CD14-positive monocyte (primary cell): ENCODE results near the gene PCSK4. TPM values are rescaled to one million over a fixed set of nuclear protein-coding genes. Genes with fewer than 3 reads are reported as not detected.

Source experiments
- DNase-seq, 3 donors: peaks; one replicate each; pipeline ENCODE4 v3.0.0-alpha.2; 2011 to 2022
- H2AFZ ChIP-seq: 2 replicates; pipeline ENCODE4 v1.6.0; 2012; ENCODE audit warnings: mild to moderate bottlenecking, low read depth, low read length, inconsistent platforms; ENCODE audit not compliant: insufficient read depth, poor library complexity, severe bottlenecking
- H3K27ac ChIP-seq, 2 donors: 1 replicate in 1 of 2; 2 replicates in 1 of 2; pipeline ENCODE4 v1.5.1; 2012 to 2013; ENCODE audit warnings: low read length in 2 of 2, control low read depth in 1 of 2, inconsistent platforms in 1 of 2, low read depth in 1 of 2, mild to moderate bottlenecking in 1 of 2
- H3K27me3 ChIP-seq, 2 donors: one replicate each; pipeline versions ENCODE4 v1.6.0 to v1.6.1; 2011 to 2013; ENCODE audit warnings: low read length in 2 of 2; ENCODE audit not compliant: control insufficient read depth in 2 of 2, insufficient read depth in 2 of 2
- H3K36me3 ChIP-seq, 2 donors: replicated peaks in 1 of 2; 1 replicate in 1 of 2; 2 replicates in 1 of 2; pipeline versions ENCODE4 v1.5.1 to v1.6.1; 2012 to 2013; ENCODE audit warnings: low read length in 2 of 2, control low read depth in 1 of 2, inconsistent platforms in 1 of 2, mild to moderate bottlenecking in 1 of 2; ENCODE audit not compliant: insufficient read depth in 2 of 2, control insufficient read depth in 1 of 2
- H3K4me1 ChIP-seq, 2 donors: 1 replicate in 1 of 2; 2 replicates in 1 of 2; pipeline versions ENCODE4 v1.5.1 to v1.6.1; 2012 to 2013; ENCODE audit warnings: low read length in 2 of 2, control low read depth in 1 of 2, inconsistent platforms in 1 of 2, mild to moderate bottlenecking in 1 of 2, moderate library complexity in 1 of 2; ENCODE audit not compliant: insufficient read depth in 2 of 2, control insufficient read depth in 1 of 2
- H3K4me2 ChIP-seq: replicated peaks from 2 replicates; pipeline ENCODE3; 2012; ENCODE audit warnings: low read length, moderate library complexity, mild to moderate bottlenecking; ENCODE audit not compliant: poor library complexity, severe bottlenecking; ENCODE audit errors: extremely low read depth
- H3K4me3 ChIP-seq, 3 experiments: fragments of 200-600 bp in 1 of 3; sonication (generic) in 1 of 3; replicated peaks in 1 of 3; 1 replicate in 2 of 3; 2 replicates in 1 of 3; pipeline ENCODE4 v1.5.1; 2011 to 2013; ENCODE audit warnings: low read length in 3 of 3, mild to moderate bottlenecking in 3 of 3, control low read depth in 2 of 3, low read depth in 2 of 3, inconsistent platforms in 1 of 3, moderate library complexity in 1 of 3
- H3K79me2 ChIP-seq: 2 replicates; pipeline ENCODE4 v1.6.0; 2012; ENCODE audit warnings: mild to moderate bottlenecking, control low read depth, inconsistent platforms, low read length, moderate library complexity; ENCODE audit not compliant: insufficient read depth
- H3K9ac ChIP-seq: 2 replicates; pipeline ENCODE4 v1.6.0; 2017; ENCODE audit warnings: low read length, mild to moderate bottlenecking; ENCODE audit not compliant: insufficient read depth, poor library complexity, severe bottlenecking
- H3K9me3 ChIP-seq, 2 donors: replicated peaks in 1 of 2; 1 replicate in 1 of 2; 2 replicates in 1 of 2; pipeline versions ENCODE4 v1.5.1 to v1.6.1; 2012 to 2013; ENCODE audit warnings: low read length in 2 of 2, control low read depth in 1 of 2; ENCODE audit not compliant: control insufficient read depth in 1 of 2, insufficient read depth in 1 of 2
- H4K20me1 ChIP-seq: 2 replicates; pipeline ENCODE4 v1.6.0; 2012; ENCODE audit warnings: mild to moderate bottlenecking, low read length, control low read depth, moderate library complexity; ENCODE audit not compliant: insufficient read depth
- H3K27ac Mint-ChIP-seq, 7 donors: one replicate each; pipeline ENCODE4 v1.8.0; 2020; ENCODE audit warnings: mild to moderate bottlenecking in 7 of 7, mixed read lengths in 7 of 7, moderate library complexity in 6 of 7, inconsistent platforms in 2 of 7
- H3K27me3 Mint-ChIP-seq, 3 donors: one replicate each; pipeline ENCODE4 v1.8.0; 2021 to 2022; ENCODE audit warnings: low read depth in 3 of 3, mild to moderate bottlenecking in 3 of 3, mixed read lengths in 3 of 3, moderate library complexity in 3 of 3, inconsistent platforms in 1 of 3
- H3K36me3 Mint-ChIP-seq, 2 donors: one replicate each; pipeline ENCODE4 v1.8.0; 2020; ENCODE audit warnings: mixed read lengths in 2 of 2, inconsistent platforms in 1 of 2, mild to moderate bottlenecking in 1 of 2
- H3K4me1 Mint-ChIP-seq: one replicate; pipeline ENCODE4 v1.8.0; 2020; ENCODE audit warnings: mild to moderate bottlenecking, mixed read lengths
- H3K4me3 Mint-ChIP-seq, 2 donors: one replicate each; pipeline ENCODE4 v1.8.0; 2020; ENCODE audit warnings: mild to moderate bottlenecking in 2 of 2, mixed read lengths in 2 of 2, moderate library complexity in 1 of 2
- H3K9me3 Mint-ChIP-seq, 7 donors: one replicate each; pipeline ENCODE4 v1.8.0; 2020 to 2022; ENCODE audit warnings: mixed read lengths in 7 of 7, mild to moderate bottlenecking in 6 of 7, moderate library complexity in 6 of 7, inconsistent platforms in 2 of 7
- CTCF ChIP-seq: fragments of 200-600 bp; IDR thresholded peaks from one replicate; pipeline ENCODE4 v1.8.0; 2022; ENCODE audit warnings: antibody characterized with exemption, mild to moderate bottlenecking
- WGBS: methylation state at CpG from one replicate; pipeline ENCODE4 v1.1.5; 2013; ENCODE audit warnings: missing lambda C conversion rate; ENCODE audit not compliant: insufficient coverage; 5-methylcytosine and 5-hydroxymethylcytosine counted together
- intact Hi-C, 2 donors: fragments of 100-400 bp; cut with micrococcal nuclease; formaldehyde crosslinking; loops; one replicate each; pipeline versions ENCODE4 v1.15.0 to v1.15.1; 2023
- polyA plus RNA-seq, 3 donors: library from polyadenylated mRNA; depleted of rRNA in 1 of 3; unstranded in 2 of 3; stranded (reverse) in 1 of 3; fragments of 300-500 nt in 2 of 3; fragments of >200 nt in 1 of 3; fragmentation: Illumina TruSeq in 2 of 3; gene quantifications; 1 replicate in 2 of 3; 2 replicates in 1 of 3; pipeline ENCODE4 v1.2.3, GENCODE V29; 2012 to 2021

The PCSK4 gene
- polyA plus RNA-seq, 3 donors: 0.34 to 1.0 TPM; not detected in 1

GRCh38 chr19:1469255-1470054, 20.7 kb downstream of the PCSK4 start:
- peaks cover 94% of the 10 kb centered on the region for H4K20me1 ChIP-seq
- Mint-ChIP-seq H3K9me3 (peaks cover 0 to 19% (median 2%) of the 10 kb centered on the region in 7 donors), H3K4me1 (peaks cover 19% of the 10 kb centered on the region), H3K27me3 (peaks cover 49 to 91% (median 60%) of the 10 kb centered on the region in 3 donors), H3K4me3 (peak overlapping the region in 1 of 2 donors; percentile 83), H3K27ac (no peak overlapping the region), H3K36me3 (peaks cover 3% of the 10 kb centered on the region in 2 donors)
- H3K36me3 ChIP-seq: peaks cover 0 to 1% of the 10 kb centered on the region in 2 donors
- no peak overlapping the region for H3K9ac ChIP-seq
- no peak overlapping the region for H2AFZ ChIP-seq
- H3K4me1 ChIP-seq: peaks cover 25 to 41% of the 10 kb centered on the region in 2 donors
- DNase-seq: no peak
- peaks cover 8 to 17% of the 10 kb centered on the region in 2 donors for H3K9me3 ChIP-seq
- peaks cover 61 to 73% of the 10 kb centered on the region in 2 donors for H3K27me3 ChIP-seq
- no peak overlapping the region for H3K4me2 ChIP-seq
- H3K4me3 ChIP-seq: peak overlapping the region in 1 of 3 experiments; percentile 61
- no peak for TF ChIP-seq CTCF
- 2% methylated on average over 117 of the region's 117 CpGs for WGBS
- intact Hi-C loops: no loop called here
- no peak overlapping the region for H3K27ac ChIP-seq
- H3K79me2 ChIP-seq: no peaks in the 10 kb centered on the region

- Mint-ChIP-seq H3K27me3 (peaks cover 47 to 86% (median 60%) of the 10 kb centered on the region in 3 donors), H3K4me3 (peak overlapping the region in 1 of 2 donors; percentile 53), H3K9me3 (peaks cover 0 to 19% (median 2%) of the 10 kb centered on the region in 7 donors), H3K36me3 (peaks cover 0 to 3% of the 10 kb centered on the region in 2 donors), H3K27ac (no peak overlapping the region), H3K4me1 (peaks cover 19% of the 10 kb centered on the region)
- DNase-seq: no peak
- 1% methylated on average over 47 of the region's 47 CpGs for WGBS
- Histone ChIP-seq H2AFZ (no peak overlapping the region), H4K20me1 (peaks cover 89% of the 10 kb centered on the region), H3K36me3 (no peaks in the 10 kb centered on the region), H3K27me3 (peaks cover 61 to 72% of the 10 kb centered on the region in 2 donors), H3K4me1 (peaks cover 25 to 41% of the 10 kb centered on the region in 2 donors), H3K27ac (no peak overlapping the region), H3K4me3 (no peak overlapping the region), H3K9ac (no peak overlapping the region), H3K79me2 (no peaks in the 10 kb centered on the region), H3K9me3 (peaks cover 8 to 17% of the 10 kb centered on the region in 2 donors), H3K4me2 (no peak overlapping the region)
- intact Hi-C loops: no loop called here
- no peak for TF ChIP-seq CTCF
Measured at GRCh38 chr19:1468821-1469254, 21.3 kb downstream of the PCSK4 start.
